ENCODE data around the gene FEN1.

The FEN1 gene

DNA sequence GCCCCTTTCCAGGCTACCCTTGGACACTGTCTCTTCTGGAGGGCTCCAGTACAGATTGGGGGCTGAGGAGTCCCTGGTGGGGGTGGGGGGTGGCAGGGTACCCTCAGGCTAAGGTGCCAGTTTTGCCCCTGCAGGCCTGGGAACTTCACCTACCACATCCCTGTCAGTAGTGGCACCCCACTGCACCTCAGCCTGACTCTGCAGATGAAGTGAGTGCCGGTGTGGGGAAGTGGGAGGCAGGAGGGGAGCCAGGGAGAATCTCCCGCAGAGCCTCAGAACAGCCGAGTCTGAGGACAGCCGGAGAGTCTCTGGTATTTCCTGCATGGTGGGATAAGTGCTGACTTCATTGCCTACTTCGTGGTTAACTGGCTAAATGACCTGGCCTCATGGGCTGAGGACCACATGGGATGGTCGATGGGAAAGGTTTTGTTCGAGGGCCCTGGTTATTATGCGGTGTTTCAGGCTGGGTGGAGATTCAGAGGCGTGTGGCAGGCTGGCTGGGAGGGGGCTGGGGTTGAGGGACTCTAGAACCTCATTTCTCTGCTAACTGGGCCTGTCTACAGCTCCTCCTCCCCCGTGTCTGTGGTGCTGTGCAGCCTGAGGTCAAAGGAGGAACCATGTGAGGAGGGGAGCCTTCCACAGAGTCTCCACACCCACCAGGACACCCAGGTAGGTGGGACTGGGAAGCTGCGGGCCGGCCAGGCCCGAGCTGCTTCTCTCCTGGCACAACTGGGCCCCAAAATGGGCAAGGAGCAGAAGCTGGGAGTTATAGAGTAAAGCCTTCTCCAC, 8.8 kb upstream of the FEN1 start:
- no peaks in the 10 kb centered on the region for H3K4me1 ChIP-seq (ENCODE audit: insufficient read depth, low read length, severe bottlenecking)
- H3F3A ChIP-seq (ENCODE audit: insufficient read depth, low read length): no peaks in the 10 kb centered on the region
- H3K79me2 ChIP-seq (ENCODE audit: insufficient read depth, low read length): no peaks in the 10 kb centered on the region
- H3K36me3 ChIP-seq (ENCODE audit: insufficient read depth, low read length): peaks cover 33% of the 10 kb centered on the region
- H3K9ac ChIP-seq (ENCODE audit: low read length): no peak overlapping the region
- no peaks in the 10 kb centered on the region for H3K9me3 ChIP-seq (ENCODE audit: low read length)
- H3K4me2 ChIP-seq (ENCODE audit: low read length): no peak overlapping the region
- no peak overlapping the region for H3K4me3 ChIP-seq (ENCODE audit: low read depth, low read length, poor library complexity, severe bottlenecking)
- TF ChIP-seq EZH2 (IDR thresholded peaks at IDR 0.05; ENCODE audit: borderline replicate concordance, low read length) (no peak), CTCF (IDR thresholded peaks at IDR 0.05; ENCODE audit: low read length) (no peak)
- no peak overlapping the region for H3K27ac ChIP-seq (ENCODE audit: low read depth, low read length, poor library complexity, severe bottlenecking)
- H3K9me2 ChIP-seq (ENCODE audit: low read depth, low read length): no peaks in the 10 kb centered on the region
- no peaks in the 10 kb centered on the region for H3K27me3 ChIP-seq (ENCODE audit: insufficient read depth, low read length)
- no peak overlapping the region for H2AFZ ChIP-seq (ENCODE audit: low read length)
- H4K20me1 ChIP-seq (ENCODE audit: insufficient read depth, low read length): no peaks in the 10 kb centered on the region

- H3K27me3 ChIP-seq (ENCODE audit: insufficient read depth, low read length): no peaks in the 10 kb centered on the region
- H3K27ac ChIP-seq (ENCODE audit: low read depth, low read length, poor library complexity, severe bottlenecking): no peak overlapping the region
- H3K9ac ChIP-seq (ENCODE audit: low read length): no peak overlapping the region
- no peak for TF ChIP-seq EZH2 (IDR thresholded peaks at IDR 0.05; ENCODE audit: borderline replicate concordance, low read length)
- TF ChIP-seq CTCF (IDR thresholded peaks at IDR 0.05; ENCODE audit: low read length): no peak
- no peaks in the 10 kb centered on the region for H3K9me2 ChIP-seq (ENCODE audit: low read depth, low read length)
- peaks cover 39% of the 10 kb centered on the region for H3K36me3 ChIP-seq (ENCODE audit: insufficient read depth, low read length)
- no peaks in the 10 kb centered on the region for H3F3A ChIP-seq (ENCODE audit: insufficient read depth, low read length)
- H3K79me2 ChIP-seq (ENCODE audit: insufficient read depth, low read length): no peaks in the 10 kb centered on the region
- H3K9me3 ChIP-seq (ENCODE audit: low read length): no peaks in the 10 kb centered on the region
- no peaks in the 10 kb centered on the region for H3K4me1 ChIP-seq (ENCODE audit: insufficient read depth, low read length, severe bottlenecking)
- H4K20me1 ChIP-seq (ENCODE audit: insufficient read depth, low read length): no peaks in the 10 kb centered on the region
- no peak overlapping the region for H3K4me2 ChIP-seq (ENCODE audit: low read length)
- no peak overlapping the region for H2AFZ ChIP-seq (ENCODE audit: low read length)
- H3K4me3 ChIP-seq (ENCODE audit: low read depth, low read length, poor library complexity, severe bottlenecking): no peak overlapping the region
Observed at GRCh38 chr11:61784506-61784805, 8.3 kb upstream of the FEN1 start.

GRCh38 chr11:61785837-61786402, 6.8 kb upstream of the FEN1 start:
- H2AFZ ChIP-seq (ENCODE audit: low read length): no peak overlapping the region
- H3K4me2 ChIP-seq (ENCODE audit: low read length): no peak overlapping the region
- H3K27ac ChIP-seq (ENCODE audit: low read depth, low read length, poor library complexity, severe bottlenecking): no peak overlapping the region
- H3K4me1 ChIP-seq (ENCODE audit: insufficient read depth, low read length, severe bottlenecking): no peaks in the 10 kb centered on the region
- H3K9me3 ChIP-seq (ENCODE audit: low read length): no peaks in the 10 kb centered on the region
- H3K36me3 ChIP-seq (ENCODE audit: insufficient read depth, low read length): peaks cover 49% of the 10 kb centered on the region
- no peaks in the 10 kb centered on the region for H3K9me2 ChIP-seq (ENCODE audit: low read depth, low read length)
- no peaks in the 10 kb centered on the region for H3F3A ChIP-seq (ENCODE audit: insufficient read depth, low read length)
- H3K4me3 ChIP-seq (ENCODE audit: low read depth, low read length, poor library complexity, severe bottlenecking): no peak overlapping the region
- no peaks in the 10 kb centered on the region for H3K27me3 ChIP-seq (ENCODE audit: insufficient read depth, low read length)
- no peaks in the 10 kb centered on the region for H4K20me1 ChIP-seq (ENCODE audit: insufficient read depth, low read length)
- TF ChIP-seq CTCF (IDR thresholded peaks at IDR 0.05; ENCODE audit: low read length) (no peak), EZH2 (IDR thresholded peaks at IDR 0.05; ENCODE audit: borderline replicate concordance, low read length) (no peak)
- no peaks in the 10 kb centered on the region for H3K79me2 ChIP-seq (ENCODE audit: insufficient read depth, low read length)
- H3K9ac ChIP-seq (ENCODE audit: low read length): no peak overlapping the region

Data from OCI-LY1 (cell line).